ENCODE results near the gene DGKA.

- TF ChIP-seq USF2 (IDR thresholded peaks at IDR 0.05; ENCODE audit: low read depth, low read length) (no peak), POLR2A (IDR thresholded peaks at IDR 0.05; ENCODE audit: low read depth, low read length) (no peak), BHLHE40 (IDR thresholded peaks at IDR 0.05; ENCODE audit: low read depth, low read length) (no peak), MAZ (IDR thresholded peaks at IDR 0.05; ENCODE audit: borderline replicate concordance, low read depth, low read length) (no peak), CEBPB (IDR thresholded peaks at IDR 0.05; ENCODE audit: low read depth, low read length) (no peak)
- TF ChIP-seq, protein P1, sequence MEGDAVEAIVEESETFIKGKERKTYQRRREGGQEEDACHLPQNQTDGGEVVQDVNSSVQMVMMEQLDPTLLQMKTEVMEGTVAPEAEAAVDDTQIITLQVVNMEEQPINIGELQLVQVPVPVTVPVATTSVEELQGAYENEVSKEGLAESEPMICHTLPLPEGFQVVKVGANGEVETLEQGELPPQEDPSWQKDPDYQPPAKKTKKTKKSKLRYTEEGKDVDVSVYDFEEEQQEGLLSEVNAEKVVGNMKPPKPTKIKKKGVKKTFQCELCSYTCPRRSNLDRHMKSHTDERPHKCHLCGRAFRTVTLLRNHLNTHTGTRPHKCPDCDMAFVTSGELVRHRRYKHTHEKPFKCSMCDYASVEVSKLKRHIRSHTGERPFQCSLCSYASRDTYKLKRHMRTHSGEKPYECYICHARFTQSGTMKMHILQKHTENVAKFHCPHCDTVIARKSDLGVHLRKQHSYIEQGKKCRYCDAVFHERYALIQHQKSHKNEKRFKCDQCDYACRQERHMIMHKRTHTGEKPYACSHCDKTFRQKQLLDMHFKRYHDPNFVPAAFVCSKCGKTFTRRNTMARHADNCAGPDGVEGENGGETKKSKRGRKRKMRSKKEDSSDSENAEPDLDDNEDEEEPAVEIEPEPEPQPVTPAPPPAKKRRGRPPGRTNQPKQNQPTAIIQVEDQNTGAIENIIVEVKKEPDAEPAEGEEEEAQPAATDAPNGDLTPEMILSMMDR (conservative IDR thresholded peaks at IDR 0.05; ENCODE audit: low read depth, low read length) = no peak
These were observed 11.7 kb downstream of the DGKA start for GRCh38 chr12:55942577-55943136.

All from IMR-90 (cell line).